DOHH2 (cell line): ENCODE measurements around the gene SLC26A3.

Experiments used
- H3F3A ChIP-seq: fragments of 200-600 bp; sonication (generic), shearing (Covaris generic); 2 replicates; pipeline ENCODE4 v1.6.0; 2016; ENCODE audit warnings: antibody characterized with exemption, mild to moderate bottlenecking; ENCODE audit not compliant: control insufficient read depth, insufficient read depth
- H3K27ac ChIP-seq: fragments of 200-600 bp; sonication (generic); 2 replicates; pipeline ENCODE4 v1.5.1; 2014; ENCODE audit warnings: low read depth, mild to moderate bottlenecking, low read length, moderate library complexity
- H3K27me3 ChIP-seq: fragments of 200-600 bp; sonication (generic); 2 replicates; pipeline ENCODE4 v1.6.1; 2014; ENCODE audit warnings: mild to moderate bottlenecking, low read length, mixed read lengths; ENCODE audit not compliant: control insufficient read depth
- H3K36me3 ChIP-seq: fragments of 200-600 bp; sonication (generic); 2 replicates; pipeline ENCODE4 v1.6.1; 2014; ENCODE audit warnings: mild to moderate bottlenecking, low read length, moderate library complexity, mixed read lengths; ENCODE audit not compliant: control insufficient read depth
- H3K4me1 ChIP-seq: fragments of 200-600 bp; sonication (generic); 2 replicates; pipeline ENCODE4 v1.6.1; 2014; ENCODE audit warnings: mild to moderate bottlenecking, low read length, mixed read lengths; ENCODE audit not compliant: control insufficient read depth
- H3K4me2 ChIP-seq: fragments of 200-600 bp; sonication (generic); 2 replicates; pipeline ENCODE4 v1.6.0; 2014; ENCODE audit warnings: mild to moderate bottlenecking, low read length, moderate library complexity
- H3K4me3 ChIP-seq: fragments of 200-600 bp; sonication (generic); 2 replicates; pipeline ENCODE4 v1.5.1; 2014; ENCODE audit warnings: mild to moderate bottlenecking, low read length, mixed read lengths
- H3K79me2 ChIP-seq: fragments of 200-600 bp; sonication (generic); 2 replicates; pipeline ENCODE4 v1.6.1; 2014; ENCODE audit warnings: mild to moderate bottlenecking, low read length, mixed read lengths; ENCODE audit not compliant: control insufficient read depth
- H3K9me2 ChIP-seq: fragments of 200-600 bp; sonication (generic); replicated peaks from 2 replicates; pipeline ENCODE4 v1.6.1; 2014; ENCODE audit warnings: mild to moderate bottlenecking, low read length, mixed read lengths; ENCODE audit not compliant: control insufficient read depth
- H3K9me3 ChIP-seq: fragments of 200-600 bp; sonication (generic); 2 replicates; pipeline ENCODE4 v1.6.1; 2014; ENCODE audit warnings: antibody characterized with exemption, low read length, mixed read lengths; ENCODE audit not compliant: control insufficient read depth, insufficient read depth
- H4K20me1 ChIP-seq: fragments of 200-600 bp; sonication (generic); 2 replicates; pipeline ENCODE4 v1.6.0; 2014; ENCODE audit warnings: low read depth, mild to moderate bottlenecking, antibody characterized with exemption, low read length, moderate library complexity; ENCODE audit not compliant: control insufficient read depth, insufficient read depth
- CTCF ChIP-seq: fragments of 200-600 bp; sonication (generic); IDR thresholded peaks from one replicate; pipeline ENCODE4 v1.5.1; 2014; ENCODE audit warnings: antibody characterized with exemption, mild to moderate bottlenecking, low read depth, low read length; ENCODE audit not compliant: poor library complexity, severe bottlenecking
- EZH2phosphoT487 ChIP-seq: fragments of 200-600 bp; sonication (generic); IDR thresholded peaks from 2 replicates; pipeline ENCODE4 v1.6.1; 2017; ENCODE audit warnings: borderline replicate concordance, mild to moderate bottlenecking, antibody characterized with exemption, low read length, moderate library complexity, mixed read lengths

Gene SLC26A3

GRCh38 chr7:107811934-107812333 lies 8.9 kb upstream of the SLC26A3 start:
- H3F3A ChIP-seq: no peaks in the 10 kb centered on the region
- no peaks in the 10 kb centered on the region for H3K9me2 ChIP-seq
- H3K9me3 ChIP-seq: no peaks in the 10 kb centered on the region
- H3K4me2 ChIP-seq: no peak overlapping the region
- H3K4me1 ChIP-seq: no peaks in the 10 kb centered on the region
- H3K36me3 ChIP-seq: no peaks in the 10 kb centered on the region
- no peak for TF ChIP-seq CTCF
- TF ChIP-seq EZH2phosphoT487: no peak
- no peak overlapping the region for H3K4me3 ChIP-seq
- no peaks in the 10 kb centered on the region for H4K20me1 ChIP-seq
- H3K27me3 ChIP-seq: no peaks in the 10 kb centered on the region
- H3K27ac ChIP-seq: no peak overlapping the region
- H3K79me2 ChIP-seq: no peaks in the 10 kb centered on the region

GRCh38 chr7:107810626-107811025 lies 7.6 kb upstream of the SLC26A3 start:
- H3K79me2 ChIP-seq: no peaks in the 10 kb centered on the region
- no peaks in the 10 kb centered on the region for H3K36me3 ChIP-seq
- H3K27me3 ChIP-seq: no peaks in the 10 kb centered on the region

GRCh38 chr7:107809179-107809578 lies 6.2 kb upstream of the SLC26A3 start:
- no peak overlapping the region for H3K4me2 ChIP-seq
- H3K9me2 ChIP-seq: no peaks in the 10 kb centered on the region
- H3F3A ChIP-seq: no peaks in the 10 kb centered on the region
- H3K4me1 ChIP-seq: no peaks in the 10 kb centered on the region
- H3K36me3 ChIP-seq: no peaks in the 10 kb centered on the region
- H3K27me3 ChIP-seq: no peaks in the 10 kb centered on the region
- no peaks in the 10 kb centered on the region for H4K20me1 ChIP-seq
- H3K79me2 ChIP-seq: no peaks in the 10 kb centered on the region
- no peaks in the 10 kb centered on the region for H3K9me3 ChIP-seq
- TF ChIP-seq EZH2phosphoT487: no peak
- TF ChIP-seq CTCF: no peak
- H3K27ac ChIP-seq: no peak overlapping the region
- H3K4me3 ChIP-seq: no peak overlapping the region

More at GRCh38 chr7:107810626-107811025, 7.6 kb upstream of the SLC26A3 start:
- H3K9me3 ChIP-seq: no peaks in the 10 kb centered on the region
- no peaks in the 10 kb centered on the region for H3F3A ChIP-seq
- H3K4me2 ChIP-seq: no peak overlapping the region
- H3K4me3 ChIP-seq: no peak overlapping the region
- no peaks in the 10 kb centered on the region for H3K9me2 ChIP-seq
- TF ChIP-seq EZH2phosphoT487 (no peak), CTCF (no peak)
- no peak overlapping the region for H3K27ac ChIP-seq
- no peaks in the 10 kb centered on the region for H4K20me1 ChIP-seq
- H3K4me1 ChIP-seq: no peaks in the 10 kb centered on the region
